Measurements from ENCODE around the gene OGDH. TPM values are rescaled to one million over a fixed set of nuclear protein-coding genes. Genes with fewer than 3 reads are reported as not detected.

Gene OGDH
- total RNA-seq, 3 donors from 2014 or later, result 45.7 to 67.5 (median 46.2) TPM

GRCh38 chr7:44755698-44756627, 149.5 kb downstream of the OGDH start:
- H3K27ac ChIP-seq, result peak overlapping the region; percentile 80
- intact Hi-C loops (cut with DNase I; ENCODE audit: low total_unique reads), result no loop called here

GRCh38 chr7:44756904-44757303, 150.5 kb downstream of the OGDH start:
- Histone ChIP-seq H3K4me3 (no peak overlapping the region), H3K27ac (peak overlapping the region in 1 of 2 donors; percentile 80), H3K27me3 (no peaks in the 10 kb centered on the region), H3K9me3 (no peaks in the 10 kb centered on the region), H3K4me1 (peaks cover 9 to 18% of the 10 kb centered on the region in 2 donors), H3K36me3 (no peaks in the 10 kb centered on the region)
- TF ChIP-seq POLR2AphosphoS5 (IDR thresholded peaks at IDR 0.05), result no peak
- no peak for TF ChIP-seq POLR2A (IDR thresholded peaks at IDR 0.05)
- TF ChIP-seq, protein P1, sequence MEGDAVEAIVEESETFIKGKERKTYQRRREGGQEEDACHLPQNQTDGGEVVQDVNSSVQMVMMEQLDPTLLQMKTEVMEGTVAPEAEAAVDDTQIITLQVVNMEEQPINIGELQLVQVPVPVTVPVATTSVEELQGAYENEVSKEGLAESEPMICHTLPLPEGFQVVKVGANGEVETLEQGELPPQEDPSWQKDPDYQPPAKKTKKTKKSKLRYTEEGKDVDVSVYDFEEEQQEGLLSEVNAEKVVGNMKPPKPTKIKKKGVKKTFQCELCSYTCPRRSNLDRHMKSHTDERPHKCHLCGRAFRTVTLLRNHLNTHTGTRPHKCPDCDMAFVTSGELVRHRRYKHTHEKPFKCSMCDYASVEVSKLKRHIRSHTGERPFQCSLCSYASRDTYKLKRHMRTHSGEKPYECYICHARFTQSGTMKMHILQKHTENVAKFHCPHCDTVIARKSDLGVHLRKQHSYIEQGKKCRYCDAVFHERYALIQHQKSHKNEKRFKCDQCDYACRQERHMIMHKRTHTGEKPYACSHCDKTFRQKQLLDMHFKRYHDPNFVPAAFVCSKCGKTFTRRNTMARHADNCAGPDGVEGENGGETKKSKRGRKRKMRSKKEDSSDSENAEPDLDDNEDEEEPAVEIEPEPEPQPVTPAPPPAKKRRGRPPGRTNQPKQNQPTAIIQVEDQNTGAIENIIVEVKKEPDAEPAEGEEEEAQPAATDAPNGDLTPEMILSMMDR (IDR thresholded peaks at IDR 0.05), result no peak
- DNase-seq (ENCODE audit: low spot score in 2 of 2), result no peak
- intact Hi-C loops (cut with DNase I; ENCODE audit: low total_unique reads), result no loop called here

More at GRCh38 chr7:44755698-44756627, 149.5 kb downstream of the OGDH start:
- Histone ChIP-seq H3K4me1 (peaks cover 9 to 18% of the 10 kb centered on the region in 2 donors), H3K9me3 (no peaks in the 10 kb centered on the region), H3K4me3 (peak overlapping the region in 1 of 3 donors; percentile 17), H3K27me3 (no peaks in the 10 kb centered on the region), H3K36me3 (no peaks in the 10 kb centered on the region)
- peak in 1 of 2 donors; percentile 66 for DNase-seq (ENCODE audit: low spot score in 2 of 2)
- no peak for TF ChIP-seq POLR2A (IDR thresholded peaks at IDR 0.05)
- TF ChIP-seq, protein P1 (IDR thresholded peaks at IDR 0.05), result no peak

- DNase-seq (ENCODE audit: low spot score in 2 of 2), result no peak
- H3K4me3 ChIP-seq, result no peak overlapping the region
- H3K27me3 ChIP-seq, result no peaks in the 10 kb centered on the region
- peaks cover 9 to 18% of the 10 kb centered on the region in 2 donors for H3K4me1 ChIP-seq
- no peak overlapping the region for H3K27ac ChIP-seq
- intact Hi-C loops (cut with DNase I; ENCODE audit: low total_unique reads), result no loop called here
- no peaks in the 10 kb centered on the region for H3K36me3 ChIP-seq
- TF ChIP-seq POLR2AphosphoS5 (IDR thresholded peaks at IDR 0.05), result no peak
- TF ChIP-seq, protein P1 (IDR thresholded peaks at IDR 0.05), result no peak
- no peak for TF ChIP-seq POLR2A (IDR thresholded peaks at IDR 0.05)
- H3K9me3 ChIP-seq, result no peaks in the 10 kb centered on the region
Measured at GRCh38 chr7:44757311-44757710, 150.9 kb downstream of the OGDH start.

DNA sequence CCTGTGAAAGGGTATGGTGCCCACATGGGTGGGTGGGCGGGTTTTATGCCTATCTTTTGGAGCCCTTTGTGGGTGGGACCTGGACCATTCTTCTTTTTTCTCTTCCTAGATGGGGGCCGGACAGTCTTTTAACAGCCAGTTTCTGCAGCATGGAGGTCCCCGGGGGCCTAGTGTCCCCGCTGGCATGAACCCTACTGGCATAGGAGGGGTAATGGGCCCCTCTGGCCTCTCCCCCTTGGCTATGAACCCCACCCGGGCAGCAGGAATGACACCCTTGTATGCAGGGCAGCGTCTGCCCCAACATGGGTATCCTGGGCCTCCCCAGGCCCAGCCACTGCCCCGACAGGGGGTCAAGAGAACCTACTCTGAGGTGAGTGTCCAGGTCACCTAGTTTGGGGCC, 151.3 kb downstream of the OGDH start:
- Histone ChIP-seq H3K9me3 (no peaks in the 10 kb centered on the region), H3K27me3 (no peaks in the 10 kb centered on the region), H3K4me3 (no peak overlapping the region), H3K4me1 (peaks cover 9 to 18% of the 10 kb centered on the region in 2 donors), H3K36me3 (no peaks in the 10 kb centered on the region), H3K27ac (no peak overlapping the region)
- intact Hi-C loops (cut with DNase I; ENCODE audit: low total_unique reads), result loop anchor here (1.0 kb wide), 1 partner anchor 30 kb away; no protein-coding TSS in a partner anchor
- TF ChIP-seq, protein P1 (IDR thresholded peaks at IDR 0.05), result no peak
- TF ChIP-seq POLR2AphosphoS5 (IDR thresholded peaks at IDR 0.05) (no peak), POLR2A (IDR thresholded peaks at IDR 0.05) (no peak)
- DNase-seq (ENCODE audit: low spot score in 2 of 2), result no peak

Other genes with a start within 250 kb of the OGDH start
- gene NUDCD3, start 116.0 kb upstream of the OGDH start, total RNA-seq, result 10 to 100 TPM; 52.1 to 64.0 (median 60.0) TPM
- gene NPC1L1, start 65.3 kb upstream of the OGDH start, total RNA-seq, result under 1 TPM; 0.16 to 0.33 (median 0.29) TPM
- gene DDX56, start 32.7 kb upstream of the OGDH start, total RNA-seq, result 10 to 100 TPM; 48.6 to 61.9 (median 61.8) TPM
- 100 to 1,000 TPM; 143 to 208 (median 171) TPM for gene TMED4, start 24.4 kb upstream of the OGDH start, total RNA-seq
- 10 to 100 TPM; 12.5 to 30.1 (median 23.6) TPM for gene ZMIZ2, start 142.2 kb downstream of the OGDH start, total RNA-seq
- gene PPIA, start 190.1 kb downstream of the OGDH start, total RNA-seq, result 1,000 to 10,000 TPM; 1,127 to 1,313 (median 1,259) TPM
- 100 to 1,000 TPM; 110 to 140 (median 115) TPM for gene H2AZ2, start 241.5 kb downstream of the OGDH start, total RNA-seq

All from breast epithelium (tissue), 4 donors.